Epithelial cell of esophagus (primary cell): ENCODE results near the gene FKBP10.
"Not testable (repeated sequence)": the region's sequence is repeated elsewhere in the genome, so short reads cannot be mapped to it uniquely, and the experiment has no call there.

ENCODE experiments used
- DNase-seq: peaks from one replicate; pipeline ENCODE4 v3.0.0; 2010; ENCODE audit warnings: low read depth
- H3K4me3 ChIP-seq: 2 replicates; pipeline ENCODE4 v1.5.1; 2011; ENCODE audit warnings: mild to moderate bottlenecking, low read length, control low read depth
- TF ChIP-seq, protein P1 (sequence below): IDR thresholded peaks from 2 replicates; pipeline ENCODE4 v1.5.1; 2011; ENCODE audit warnings: low read depth, mild to moderate bottlenecking, low read length, control low read depth, inconsistent platforms; ENCODE audit not compliant: insufficient read depth; ENCODE audit errors: missing control alignments

FKBP10 gene

GRCh38 chr17:41822216-41823140 is 9.7 kb downstream of the FKBP10 start:
- no peak for DNase-seq
- no peak overlapping the region for H3K4me3 ChIP-seq
- TF ChIP-seq, protein P1, sequence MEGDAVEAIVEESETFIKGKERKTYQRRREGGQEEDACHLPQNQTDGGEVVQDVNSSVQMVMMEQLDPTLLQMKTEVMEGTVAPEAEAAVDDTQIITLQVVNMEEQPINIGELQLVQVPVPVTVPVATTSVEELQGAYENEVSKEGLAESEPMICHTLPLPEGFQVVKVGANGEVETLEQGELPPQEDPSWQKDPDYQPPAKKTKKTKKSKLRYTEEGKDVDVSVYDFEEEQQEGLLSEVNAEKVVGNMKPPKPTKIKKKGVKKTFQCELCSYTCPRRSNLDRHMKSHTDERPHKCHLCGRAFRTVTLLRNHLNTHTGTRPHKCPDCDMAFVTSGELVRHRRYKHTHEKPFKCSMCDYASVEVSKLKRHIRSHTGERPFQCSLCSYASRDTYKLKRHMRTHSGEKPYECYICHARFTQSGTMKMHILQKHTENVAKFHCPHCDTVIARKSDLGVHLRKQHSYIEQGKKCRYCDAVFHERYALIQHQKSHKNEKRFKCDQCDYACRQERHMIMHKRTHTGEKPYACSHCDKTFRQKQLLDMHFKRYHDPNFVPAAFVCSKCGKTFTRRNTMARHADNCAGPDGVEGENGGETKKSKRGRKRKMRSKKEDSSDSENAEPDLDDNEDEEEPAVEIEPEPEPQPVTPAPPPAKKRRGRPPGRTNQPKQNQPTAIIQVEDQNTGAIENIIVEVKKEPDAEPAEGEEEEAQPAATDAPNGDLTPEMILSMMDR = no peak

GRCh38 chr17:41823141-41823524 is 10.3 kb downstream of the FKBP10 start:
- no peak overlapping the region for H3K4me3 ChIP-seq
- TF ChIP-seq, protein P1 = no peak
- no peak for DNase-seq

- H3K4me3 ChIP-seq = no peak overlapping the region
- TF ChIP-seq, protein P1 = no peak
- no peak for DNase-seq
These were observed 10.8 kb downstream of the FKBP10 start for GRCh38 chr17:41823580-41823979.

GRCh38 chr17:41824086-41824485 is 11.3 kb downstream of the FKBP10 start:
- DNase-seq = no peak
- H3K4me3 ChIP-seq = no peak overlapping the region
- TF ChIP-seq, protein P1 = no peak

DNA sequence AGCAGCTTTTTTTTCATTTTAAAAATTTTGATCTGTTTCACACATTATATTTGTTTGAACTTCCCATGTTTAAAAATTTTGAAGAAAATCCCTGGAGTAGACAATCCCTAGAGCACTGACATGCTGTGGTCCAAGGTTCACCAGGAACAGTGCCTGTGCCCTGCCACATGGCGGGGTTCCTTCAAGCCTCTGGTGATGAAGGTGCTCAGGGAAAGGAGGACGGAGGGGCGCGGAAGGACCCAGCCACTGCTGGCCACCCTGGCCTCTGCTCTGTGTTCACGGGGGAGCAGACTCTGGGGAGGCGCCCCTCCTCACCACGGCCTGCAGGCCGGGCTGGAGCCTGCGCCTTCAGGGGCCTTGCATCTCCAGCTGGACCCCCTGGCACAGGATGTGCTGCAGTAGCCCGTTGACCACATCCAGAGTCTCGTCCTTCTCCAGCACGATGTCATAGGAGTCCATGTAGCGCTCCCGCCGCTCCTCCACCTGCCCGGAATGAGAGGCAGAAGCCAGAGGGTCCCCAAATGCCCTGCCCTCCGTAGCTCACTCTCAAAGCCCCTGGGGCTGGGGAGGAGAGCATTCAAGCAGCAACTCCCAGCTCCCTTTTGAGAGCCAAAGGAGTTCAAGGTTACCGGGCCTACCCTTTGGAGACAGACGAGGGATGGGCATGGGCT is 12.5 kb downstream of the FKBP10 start:
- TF ChIP-seq, protein P1 = no peak
- DNase-seq = no peak

GRCh38 chr17:41829961-41830360 is 17.2 kb downstream of the FKBP10 start:
- not testable (repeated sequence) for DNase-seq, H3K4me3 ChIP-seq

More for the DNA sequence above, 12.5 kb downstream of the FKBP10 start:
- no peak overlapping the region for H3K4me3 ChIP-seq

- peak overlapping the region; percentile 66 for H3K4me3 ChIP-seq
- peak; percentile 5 for DNase-seq
- TF ChIP-seq, protein P1 = no peak
These were observed 22.5 kb downstream of the FKBP10 start for GRCh38 chr17:41835214-41835799.
